ENCODE data around the gene FERD3L. TPM values are rescaled to one million over a fixed set of nuclear protein-coding genes. Genes with fewer than 3 reads are reported as not detected.

FERD3L gene
- total RNA-seq, 1 donor from 2014 or later, result not detected

DNA sequence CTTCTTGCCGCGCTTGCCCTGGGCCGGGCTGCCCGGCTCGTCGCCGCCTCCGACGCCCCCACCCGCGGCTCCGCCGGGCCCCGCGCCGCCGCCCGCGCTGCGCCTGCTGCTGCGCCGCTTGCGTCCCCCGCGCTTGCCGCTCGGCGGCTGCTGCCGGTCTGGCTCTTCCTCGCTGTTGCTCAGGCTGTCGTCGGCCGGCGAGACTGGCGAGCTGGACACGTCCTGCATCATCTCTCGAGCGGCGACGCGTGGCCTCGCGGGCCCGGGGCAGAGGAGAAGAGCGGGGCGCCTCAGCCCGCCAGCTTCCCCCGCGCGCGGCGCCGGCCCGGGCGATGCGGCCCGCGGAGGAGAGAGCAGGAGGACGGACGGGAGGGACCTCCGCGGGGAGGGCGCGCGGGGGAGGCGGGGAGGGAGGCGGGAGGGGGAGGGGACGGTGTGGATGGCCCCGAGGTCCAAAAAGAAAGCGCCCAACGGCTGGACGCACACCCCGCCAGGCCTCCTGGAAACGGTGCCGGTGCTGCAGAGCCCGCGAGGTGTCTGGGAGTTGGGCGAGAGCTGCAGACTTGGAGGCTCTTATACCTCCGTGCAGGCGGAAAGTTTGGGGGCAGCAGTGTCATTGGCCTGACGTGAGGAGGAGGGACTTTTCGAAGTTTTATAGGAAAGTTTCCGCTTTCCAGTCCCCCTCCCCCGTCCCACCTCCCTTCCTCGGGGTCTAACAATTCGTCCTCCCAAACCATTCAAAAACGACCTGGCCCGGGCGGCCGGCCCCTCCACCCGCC lies 27.9 kb downstream of the FERD3L start, which contains the start of gene TWIST1:
Gene TWIST1, minus strand, starts transcription at position 546 of the 779 bp plus-strand sequence. Its CDS starts 315 bp downstream, at position 231.
- TF ChIP-seq, protein P1, sequence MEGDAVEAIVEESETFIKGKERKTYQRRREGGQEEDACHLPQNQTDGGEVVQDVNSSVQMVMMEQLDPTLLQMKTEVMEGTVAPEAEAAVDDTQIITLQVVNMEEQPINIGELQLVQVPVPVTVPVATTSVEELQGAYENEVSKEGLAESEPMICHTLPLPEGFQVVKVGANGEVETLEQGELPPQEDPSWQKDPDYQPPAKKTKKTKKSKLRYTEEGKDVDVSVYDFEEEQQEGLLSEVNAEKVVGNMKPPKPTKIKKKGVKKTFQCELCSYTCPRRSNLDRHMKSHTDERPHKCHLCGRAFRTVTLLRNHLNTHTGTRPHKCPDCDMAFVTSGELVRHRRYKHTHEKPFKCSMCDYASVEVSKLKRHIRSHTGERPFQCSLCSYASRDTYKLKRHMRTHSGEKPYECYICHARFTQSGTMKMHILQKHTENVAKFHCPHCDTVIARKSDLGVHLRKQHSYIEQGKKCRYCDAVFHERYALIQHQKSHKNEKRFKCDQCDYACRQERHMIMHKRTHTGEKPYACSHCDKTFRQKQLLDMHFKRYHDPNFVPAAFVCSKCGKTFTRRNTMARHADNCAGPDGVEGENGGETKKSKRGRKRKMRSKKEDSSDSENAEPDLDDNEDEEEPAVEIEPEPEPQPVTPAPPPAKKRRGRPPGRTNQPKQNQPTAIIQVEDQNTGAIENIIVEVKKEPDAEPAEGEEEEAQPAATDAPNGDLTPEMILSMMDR (conservative IDR thresholded peaks at IDR 0.05; ENCODE audit: low read depth, low read length), result no peak
- DNase-seq (ENCODE audit: low read depth), result no peak
- peak within 1 kb of the TSS; percentile 40 for H3K4me3 ChIP-seq (ENCODE audit: low read depth, low read length)

DNA sequence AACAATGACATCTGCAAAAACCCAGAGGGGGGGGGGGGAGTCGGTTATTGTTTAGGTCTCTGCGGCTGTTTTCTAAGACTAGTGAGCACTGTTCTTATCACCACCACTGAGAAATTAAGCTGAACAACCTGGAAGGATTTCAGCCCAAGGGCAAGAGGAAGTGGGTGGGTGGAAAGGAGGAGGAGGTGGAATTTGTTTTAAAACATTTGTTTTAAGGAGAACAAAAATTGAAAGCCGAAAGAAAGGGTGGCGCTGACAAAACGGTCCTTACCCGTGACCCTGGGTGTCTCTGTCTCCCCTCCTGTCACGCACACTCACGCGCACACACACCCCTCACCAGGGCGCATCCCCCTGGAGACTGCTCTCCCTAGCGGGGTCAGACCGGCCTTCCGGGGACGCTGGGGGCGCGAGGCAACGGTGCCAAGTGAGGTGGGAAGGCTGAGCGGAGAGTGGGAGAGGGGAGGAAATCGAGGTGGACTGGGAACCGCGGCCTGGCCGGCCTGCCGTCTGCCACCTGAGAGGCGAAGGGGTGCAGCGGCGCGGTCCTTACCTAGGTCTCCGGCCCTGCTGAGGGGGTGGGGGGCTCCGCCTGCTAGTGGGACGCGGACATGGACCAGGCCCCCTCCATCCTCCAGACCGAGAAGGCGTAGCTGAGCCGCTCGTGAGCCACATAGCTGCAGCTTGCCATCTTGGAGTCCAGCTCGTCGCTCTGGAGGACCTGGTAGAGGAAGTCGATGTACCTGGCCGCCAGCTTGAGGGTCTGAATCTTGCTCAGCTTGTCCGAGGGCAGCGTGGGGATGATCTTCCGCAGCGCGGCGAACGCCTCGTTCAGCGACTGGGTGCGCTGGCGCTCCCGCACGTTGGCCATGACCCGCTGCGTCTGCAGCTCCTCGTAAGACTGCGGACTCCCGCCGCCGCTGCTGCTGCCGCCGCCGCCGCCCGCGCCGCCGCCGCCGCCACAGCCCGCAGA lies 28.8 kb downstream of the FERD3L start:
- TF ChIP-seq, protein P1 (conservative IDR thresholded peaks at IDR 0.05; ENCODE audit: low read depth, low read length), result no peak
- peak overlapping the region; percentile 40 for H3K4me3 ChIP-seq (ENCODE audit: low read depth, low read length)
- no peak for DNase-seq (ENCODE audit: low read depth)

DNA sequence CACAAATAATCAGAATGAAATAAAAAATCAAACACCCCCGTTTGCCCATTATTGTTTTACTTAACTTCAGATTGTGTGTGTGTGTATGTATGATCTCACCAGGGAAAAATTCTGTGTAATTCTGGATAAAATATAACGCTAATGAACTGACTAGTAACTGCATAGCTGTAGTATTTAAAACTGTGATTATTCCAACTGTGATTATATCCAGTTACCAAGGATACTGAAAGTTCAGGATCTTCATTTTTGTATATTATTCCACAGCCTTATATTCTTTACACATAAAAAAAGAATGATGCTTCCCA lies 30.7 kb downstream of the FERD3L start:
- TF ChIP-seq, protein P1 (conservative IDR thresholded peaks at IDR 0.05; ENCODE audit: low read depth, low read length), result no peak
- no peak for DNase-seq (ENCODE audit: low read depth)
- H3K4me3 ChIP-seq (ENCODE audit: low read depth, low read length), result no peak overlapping the region

DNA sequence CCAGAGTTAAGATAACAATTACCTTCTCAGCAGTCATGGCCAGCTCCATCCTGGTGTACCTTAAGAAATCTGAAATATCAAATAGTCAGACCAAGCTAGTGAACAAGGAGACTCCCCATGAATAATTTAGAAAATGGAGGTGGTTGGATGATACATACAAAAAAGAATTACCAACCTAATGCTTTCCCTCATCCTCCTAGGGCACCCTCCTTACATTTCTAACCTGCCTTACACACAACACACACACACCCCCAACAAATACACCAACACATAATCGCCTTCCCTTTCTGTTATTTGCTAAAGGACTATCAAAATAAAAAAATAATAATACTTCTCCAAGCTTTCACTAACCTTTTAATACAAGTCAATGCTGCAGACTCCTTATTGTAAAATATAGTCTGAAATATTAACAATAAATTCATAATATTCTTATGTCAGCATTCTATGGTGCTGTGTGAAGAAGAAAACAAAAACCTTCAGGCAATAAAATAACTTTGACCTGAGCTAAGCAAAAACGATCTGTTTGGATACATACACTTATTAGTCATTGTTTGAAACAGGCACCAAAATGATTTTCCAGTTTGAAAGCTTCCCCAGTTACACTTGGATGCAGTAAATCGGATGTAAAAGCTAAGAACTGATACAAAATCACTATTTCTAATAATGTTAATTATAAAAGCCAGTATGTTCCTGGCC lies 31.2 kb downstream of the FERD3L start:
- TF ChIP-seq, protein P1 (conservative IDR thresholded peaks at IDR 0.05; ENCODE audit: low read depth, low read length), result no peak
- no peak overlapping the region for H3K4me3 ChIP-seq (ENCODE audit: low read depth, low read length)
- no peak for DNase-seq (ENCODE audit: low read depth)

DNA sequence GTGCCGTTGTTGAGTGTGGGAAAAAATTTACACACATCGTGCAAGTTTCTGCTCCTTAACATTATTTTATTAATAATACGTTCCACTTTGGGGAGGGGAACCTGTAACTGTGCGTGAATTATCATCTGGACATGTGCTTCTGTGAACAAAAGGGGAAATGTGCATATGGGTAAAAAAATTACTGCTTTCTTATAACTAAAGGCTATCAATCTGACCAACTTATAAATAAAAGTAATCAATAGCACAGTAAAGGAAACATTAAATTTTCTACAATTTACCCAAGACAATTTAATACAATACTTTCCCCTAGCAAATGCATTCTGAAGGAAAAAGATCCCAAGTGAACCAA lies 32.2 kb downstream of the FERD3L start:
- no peak overlapping the region for H3K4me3 ChIP-seq (ENCODE audit: low read depth, low read length)
- TF ChIP-seq, protein P1 (conservative IDR thresholded peaks at IDR 0.05; ENCODE audit: low read depth, low read length), result no peak

DNA sequence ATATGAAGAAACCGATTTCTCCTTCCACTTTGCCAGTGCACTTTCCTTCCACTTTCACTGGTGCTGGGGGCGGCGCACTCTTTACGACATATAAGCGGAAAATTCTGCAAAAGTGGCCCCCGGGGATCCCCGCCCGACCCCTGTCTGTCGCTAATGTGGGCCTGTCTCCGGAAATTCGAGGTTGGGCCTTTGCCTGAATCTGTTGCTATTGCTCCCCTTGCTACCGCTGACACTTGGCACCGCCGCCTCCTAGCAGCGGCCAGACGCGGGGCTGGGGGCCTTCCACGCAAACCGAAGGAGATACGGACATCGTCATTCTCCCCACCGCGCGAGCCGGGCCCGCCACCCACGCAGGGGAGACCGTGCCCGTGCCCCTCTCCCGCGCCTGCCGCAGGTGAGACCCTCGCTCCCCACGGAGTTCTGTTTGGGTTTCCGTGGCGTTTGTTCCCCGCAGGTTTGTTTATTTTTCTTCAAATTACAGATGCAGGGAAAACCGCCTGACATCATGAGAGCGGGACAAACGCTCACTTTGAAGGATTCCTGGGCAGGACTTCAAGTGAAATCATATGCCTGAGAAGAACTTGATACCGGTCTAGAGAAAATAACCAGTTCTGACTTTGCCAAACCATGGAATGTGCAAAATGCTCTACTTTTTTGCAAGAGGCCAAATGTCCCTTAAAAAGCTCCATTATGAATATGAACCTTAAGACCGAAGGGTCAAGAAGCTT lies 32.8 kb downstream of the FERD3L start:
- TF ChIP-seq, protein P1 (conservative IDR thresholded peaks at IDR 0.05; ENCODE audit: low read depth, low read length), result no peak
- DNase-seq (ENCODE audit: low read depth), result no peak
- H3K4me3 ChIP-seq (ENCODE audit: low read depth, low read length), result no peak overlapping the region

More for the DNA sequence above, 32.2 kb downstream of the FERD3L start:
- no peak for DNase-seq (ENCODE audit: low read depth)

Data from epithelial cell of proximal tubule (primary cell).